ENCODE measurements around the gene CA9.
A peak's percentile ranks its signal among the peaks of the same experiment; 100 is the strongest.

CA9 gene

GRCh38 chr9:35651956-35652828 lies 21.5 kb upstream of the CA9 start:
- no peak for DNase-seq (ENCODE audit: low read depth)

GRCh38 chr9:35652829-35653209 lies 20.9 kb upstream of the CA9 start:
- no peak for DNase-seq (ENCODE audit: low read depth)

GRCh38 chr9:35653611-35654010 lies 20.1 kb upstream of the CA9 start:
- DNase-seq (ENCODE audit: low read depth), result no peak

- DNase-seq (ENCODE audit: low read depth), result no peak
These were observed 17.4 kb upstream of the CA9 start for GRCh38 chr9:35656348-35656747.

- no peak for DNase-seq (ENCODE audit: low read depth)
These were observed 16.7 kb upstream of the CA9 start for GRCh38 chr9:35656831-35657545.

- peak; percentile 96 for DNase-seq (ENCODE audit: low read depth)
These were observed 16.1 kb upstream of the CA9 start, which contains the start of gene RMRP for GRCh38 chr9:35657546-35658136. TSS of gene RMRP (minus strand) at chr9:35658019.

GRCh38 chr9:35658137-35658967 lies 15.4 kb upstream of the CA9 start, which contains the start of gene CCDC107:
TSS of gene CCDC107 (plus strand) at chr9:35658292. CDS start at chr9:35658380, 88 bp downstream.
- no peak for DNase-seq (ENCODE audit: low read depth)

- DNase-seq (ENCODE audit: low read depth), result no peak
These were observed 14.8 kb upstream of the CA9 start for GRCh38 chr9:35658968-35659220.

- peak; percentile 63 for DNase-seq (ENCODE audit: low read depth)
These were observed 14.4 kb upstream of the CA9 start for GRCh38 chr9:35659340-35659739.

GRCh38 chr9:35660966-35661415 lies 12.7 kb upstream of the CA9 start:
- DNase-seq (ENCODE audit: low read depth), result no peak

GRCh38 chr9:35661756-35662350 lies 11.9 kb upstream of the CA9 start:
- DNase-seq (ENCODE audit: low read depth), result no peak

GRCh38 chr9:35662437-35662836 lies 11.3 kb upstream of the CA9 start:
- DNase-seq (ENCODE audit: low read depth), result no peak

GRCh38 chr9:35664531-35665470 lies 8.9 kb upstream of the CA9 start, which contains the start of gene ARHGEF39:
TSS of gene ARHGEF39 (minus strand) at chr9:35665195. CDS start at chr9:35665169, 26 bp downstream.
- no peak for DNase-seq (ENCODE audit: low read depth)

- no peak for DNase-seq (ENCODE audit: low read depth)
These were observed 8.3 kb upstream of the CA9 start for GRCh38 chr9:35665471-35665818.

- no peak for DNase-seq (ENCODE audit: low read depth)
These were observed 7.7 kb upstream of the CA9 start for GRCh38 chr9:35666045-35666444.

GRCh38 chr9:35666549-35666948 lies 7.2 kb upstream of the CA9 start:
- no peak for DNase-seq (ENCODE audit: low read depth)

GRCh38 chr9:35667939-35668338 lies 5.8 kb upstream of the CA9 start:
- DNase-seq (ENCODE audit: low read depth), result no peak

- no peak for DNase-seq (ENCODE audit: low read depth)
These were observed 4.2 kb upstream of the CA9 start for GRCh38 chr9:35669331-35670145.

GRCh38 chr9:35674025-35674361 lies 265 bp downstream of the CA9 start:
- DNase-seq (ENCODE audit: low read depth), result no peak

- DNase-seq (ENCODE audit: low read depth), result no peak
These were observed 1.5 kb downstream of the CA9 start for GRCh38 chr9:35675204-35675603.

Measured in GM04503 (cell line).